LNCaP clone FGC (cell line): ENCODE measurements around the gene HS6ST1.

ENCODE experiments used
- DNase-seq: peaks from one replicate; pipeline ENCODE4 v3.0.0-alpha.2; 2011; ENCODE audit warnings: low read depth
- H3K4me3 ChIP-seq: 2 replicates; pipeline ENCODE4 v1.5.1; 2011; ENCODE audit warnings: mild to moderate bottlenecking, low read depth, low read length, control low read depth
- CTCF ChIP-seq: IDR thresholded peaks from 2 replicates; pipeline ENCODE4 v1.5.1; 2012; ENCODE audit warnings: mild to moderate bottlenecking; ENCODE audit not compliant: control insufficient read depth, insufficient read depth; ENCODE audit errors: extremely low read depth

The HS6ST1 gene

GRCh38 chr2:128311755-128312341 lies 6.8 kb downstream of the HS6ST1 start:
- no peak for DNase-seq
- no peak for TF ChIP-seq CTCF
- no peak overlapping the region for H3K4me3 ChIP-seq

- no peak for DNase-seq
- no peak for TF ChIP-seq CTCF
- H3K4me3 ChIP-seq = no peak overlapping the region
These were observed 7.4 kb downstream of the HS6ST1 start for GRCh38 chr2:128311216-128311754.

- H3K4me3 ChIP-seq = no peak overlapping the region
- DNase-seq = no peak
- no peak for TF ChIP-seq CTCF
These were observed 7.9 kb downstream of the HS6ST1 start for GRCh38 chr2:128310761-128311160.

GRCh38 chr2:128310094-128310716 lies 8.5 kb downstream of the HS6ST1 start:
- TF ChIP-seq CTCF = no peak
- no peak overlapping the region for H3K4me3 ChIP-seq
- DNase-seq = no peak

- H3K4me3 ChIP-seq = no peak overlapping the region
- DNase-seq = no peak
These were observed 9.2 kb downstream of the HS6ST1 start for GRCh38 chr2:128309280-128310093.

GRCh38 chr2:128308889-128309279 lies 9.8 kb downstream of the HS6ST1 start:
- H3K4me3 ChIP-seq = no peak overlapping the region
- no peak for DNase-seq
- TF ChIP-seq CTCF = no peak

More at GRCh38 chr2:128309280-128310093, 9.2 kb downstream of the HS6ST1 start:
- TF ChIP-seq CTCF = no peak
